ENCODE measurements around the gene PDE1C.
"Not testable (repeated sequence)": the region's sequence is repeated elsewhere in the genome, so short reads cannot be mapped to it uniquely, and the experiment has no call there.

Gene PDE1C

GRCh38 chr7:32070406-32071360, at the start of gene PDE1C:
TSS of gene PDE1C (minus strand) at chr7:32070407.
- DNase-seq, result no peak

- no peak for DNase-seq
Observed at GRCh38 chr7:32119790-32120196, 49.6 kb upstream of the PDE1C start.

- no peak for DNase-seq
Observed at GRCh38 chr7:32117837-32118236, 47.6 kb upstream of the PDE1C start.

DNA sequence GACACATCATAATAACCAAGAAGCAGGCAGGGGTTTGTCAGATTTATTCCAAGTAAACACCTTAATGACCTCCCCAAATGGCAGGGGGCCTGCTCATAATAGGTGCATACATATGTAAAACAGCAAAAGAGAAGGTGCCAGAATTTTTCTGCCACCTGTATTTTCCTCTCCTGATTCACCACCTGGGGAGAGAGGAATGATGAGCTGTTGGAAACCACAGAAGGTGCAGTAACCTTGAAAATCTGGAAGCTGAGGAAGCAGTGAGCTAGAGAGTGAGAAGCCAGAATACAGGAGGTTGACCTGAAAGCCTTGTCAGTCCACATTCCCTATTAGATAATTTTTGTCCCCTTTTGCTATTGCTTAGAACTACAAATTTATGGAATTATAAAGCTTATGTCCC, 46.2 kb upstream of the PDE1C start:
- no peak for DNase-seq

DNA sequence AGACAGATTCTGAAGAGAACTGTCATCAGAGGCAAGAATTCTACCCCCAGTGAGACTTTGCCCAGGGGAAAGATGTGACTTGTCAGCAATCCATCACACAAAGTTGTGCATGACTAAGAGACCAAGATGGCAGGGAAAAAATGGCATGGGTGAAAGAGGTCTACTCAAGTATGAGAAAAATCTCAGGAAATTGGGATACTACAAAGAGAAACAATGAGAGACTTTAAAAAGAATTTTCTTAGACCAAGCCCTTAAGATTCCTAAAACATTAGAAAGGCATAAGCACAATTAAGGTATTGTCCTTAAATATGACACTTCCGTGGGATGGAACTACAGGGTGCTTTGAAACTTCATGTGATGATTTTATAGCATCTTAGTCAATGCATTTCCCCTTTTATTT, 45.6 kb upstream of the PDE1C start:
- no peak for DNase-seq

GRCh38 chr7:32108651-32109050, 38.4 kb upstream of the PDE1C start:
- DNase-seq, result no peak

DNA sequence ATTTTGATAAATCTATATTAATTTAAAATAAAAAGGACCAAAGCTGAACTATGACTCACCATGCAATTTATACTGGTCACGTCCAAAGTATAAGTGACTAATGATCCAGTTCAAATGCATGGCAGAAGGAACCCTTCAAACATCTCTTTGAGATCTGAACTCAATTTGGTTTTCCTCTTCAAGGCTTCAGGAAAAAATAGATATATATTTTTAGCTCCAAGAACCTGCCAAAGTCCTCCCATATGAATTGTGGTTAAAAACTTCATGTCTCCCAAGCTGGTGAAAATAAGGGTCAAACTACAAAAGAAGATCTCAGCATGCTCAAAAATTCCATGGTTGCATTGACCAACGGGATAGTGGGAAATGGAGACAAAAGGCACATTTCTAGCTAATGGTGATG, 34.6 kb upstream of the PDE1C start:
- DNase-seq, result no peak

DNA sequence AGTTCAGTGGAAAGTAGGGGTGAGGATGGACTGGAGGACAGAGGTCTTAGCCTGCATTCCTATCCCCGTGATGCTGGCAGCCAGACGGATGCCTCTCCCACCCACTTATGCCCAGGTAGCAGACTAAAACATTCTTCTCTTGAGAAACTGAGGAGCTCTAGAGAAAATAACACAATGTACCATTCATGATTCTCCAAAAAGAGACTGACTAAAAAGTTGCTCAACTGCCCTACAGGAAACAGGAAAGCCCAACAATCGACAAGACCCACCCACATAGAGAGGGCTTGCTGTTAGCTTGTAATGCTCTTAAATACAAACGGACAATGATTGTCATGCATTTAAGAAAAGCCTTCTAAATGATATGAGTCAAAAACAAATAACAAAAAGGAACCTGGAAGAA, 33.2 kb upstream of the PDE1C start:
- DNase-seq, result no peak

- no peak for DNase-seq
Observed at GRCh38 chr7:32102432-32102873, 32.2 kb upstream of the PDE1C start.

DNA sequence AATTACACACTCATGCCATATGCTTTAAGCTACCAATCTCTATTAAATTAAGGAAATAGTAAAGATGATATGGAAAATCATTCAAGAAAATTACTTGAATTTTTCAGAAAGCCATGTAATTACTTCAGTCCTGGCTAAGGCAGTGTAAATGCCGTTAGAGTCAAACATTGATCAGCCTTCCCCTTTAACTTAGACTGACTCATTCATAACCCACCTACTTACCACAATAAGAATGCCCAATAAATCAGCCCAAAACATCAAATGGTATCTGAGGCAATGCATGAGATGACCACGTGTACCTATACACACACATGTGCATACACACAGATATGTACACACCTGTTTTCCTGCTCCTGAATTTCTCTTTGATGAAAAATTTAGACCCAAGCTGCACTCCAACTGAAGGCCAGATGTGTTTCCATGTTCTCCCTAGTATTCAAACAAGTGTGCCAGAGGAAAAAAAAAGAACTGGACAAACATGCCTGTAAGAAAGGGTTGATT, 30.2 kb upstream of the PDE1C start:
- no peak for DNase-seq

GRCh38 chr7:32094516-32094915, 24.3 kb upstream of the PDE1C start:
- no peak for DNase-seq

DNA sequence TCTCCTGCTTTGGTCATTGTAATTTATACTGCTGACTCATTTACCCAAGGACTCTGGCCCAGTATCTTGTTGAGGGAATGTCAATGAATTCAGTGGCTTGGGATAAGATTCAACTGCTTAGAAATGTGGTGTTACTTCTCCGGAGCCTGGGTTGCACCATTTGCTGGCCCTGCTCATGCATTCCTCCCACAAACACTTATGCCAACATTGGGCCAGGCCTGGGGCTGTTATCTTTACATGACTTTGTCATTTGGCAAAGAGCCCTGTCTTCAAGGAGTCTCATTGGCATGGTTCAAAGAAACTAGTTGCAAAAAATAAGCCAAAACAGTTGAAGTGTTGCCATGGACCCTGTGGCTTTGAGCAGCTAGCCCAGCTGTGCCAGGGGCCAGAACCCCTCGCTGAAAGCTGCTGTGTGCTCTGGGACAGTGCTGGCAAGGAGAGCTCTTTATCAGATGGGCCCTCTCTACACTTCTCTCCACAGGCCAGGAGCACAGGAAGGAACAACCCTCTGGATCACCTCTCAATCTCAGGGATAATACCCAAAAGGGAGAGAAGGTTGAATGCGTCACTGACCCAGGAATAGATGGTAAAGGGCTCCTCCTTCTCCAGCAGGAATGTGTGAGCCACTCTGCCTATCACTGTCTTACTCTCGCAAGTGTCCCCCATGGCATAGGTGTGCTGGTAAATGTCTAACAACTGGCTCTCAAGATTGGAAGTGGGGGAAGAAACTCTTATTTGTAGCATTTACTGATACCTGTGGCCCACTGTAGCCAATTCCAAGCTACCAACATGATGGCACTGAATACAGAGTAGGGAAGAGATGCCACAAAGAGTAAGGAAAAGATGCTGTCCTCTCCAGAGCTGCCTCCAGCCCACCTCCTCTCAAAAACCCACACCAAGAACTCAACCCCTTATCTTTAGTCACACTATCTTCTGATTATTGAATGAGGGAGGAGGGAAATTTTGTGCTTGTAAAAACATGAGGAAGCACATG, 23.5 kb upstream of the PDE1C start:
- no peak for DNase-seq

- no peak for DNase-seq
Observed at GRCh38 chr7:32092346-32092745, 22.1 kb upstream of the PDE1C start.

DNA sequence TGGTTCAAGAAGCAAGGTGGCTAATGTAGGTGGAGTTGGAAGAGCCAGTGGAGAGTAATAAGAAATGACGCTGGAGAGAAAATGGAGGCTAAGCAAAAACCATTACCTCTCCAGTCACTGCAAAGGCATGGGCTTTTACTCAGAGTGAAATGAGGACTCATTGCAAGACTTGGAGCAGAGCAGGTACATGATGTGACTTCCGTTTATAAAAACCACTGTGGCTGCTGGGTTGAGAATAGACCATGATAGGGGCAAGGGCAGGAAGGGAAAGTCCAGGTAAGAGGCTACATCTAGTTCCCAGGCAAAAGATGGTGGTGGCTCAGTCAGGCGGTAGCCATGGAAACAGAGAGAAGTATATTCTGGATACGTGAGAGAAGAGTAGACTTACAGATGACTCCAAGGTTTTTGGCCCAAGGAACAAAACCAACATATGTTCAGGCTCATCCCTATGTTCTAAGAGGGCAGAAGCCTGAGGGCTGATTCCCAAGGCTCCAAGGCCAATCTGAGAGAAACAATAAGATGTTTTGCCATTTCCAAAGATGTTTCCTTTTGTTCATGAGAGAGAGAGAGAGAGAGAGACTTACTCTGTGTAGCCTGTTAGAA, 21.5 kb upstream of the PDE1C start:
- no peak for DNase-seq

- DNase-seq, result no peak
Observed at GRCh38 chr7:32089678-32090077, 19.5 kb upstream of the PDE1C start.

- no peak for DNase-seq
Observed at GRCh38 chr7:32089256-32089655, 19.0 kb upstream of the PDE1C start.

DNA sequence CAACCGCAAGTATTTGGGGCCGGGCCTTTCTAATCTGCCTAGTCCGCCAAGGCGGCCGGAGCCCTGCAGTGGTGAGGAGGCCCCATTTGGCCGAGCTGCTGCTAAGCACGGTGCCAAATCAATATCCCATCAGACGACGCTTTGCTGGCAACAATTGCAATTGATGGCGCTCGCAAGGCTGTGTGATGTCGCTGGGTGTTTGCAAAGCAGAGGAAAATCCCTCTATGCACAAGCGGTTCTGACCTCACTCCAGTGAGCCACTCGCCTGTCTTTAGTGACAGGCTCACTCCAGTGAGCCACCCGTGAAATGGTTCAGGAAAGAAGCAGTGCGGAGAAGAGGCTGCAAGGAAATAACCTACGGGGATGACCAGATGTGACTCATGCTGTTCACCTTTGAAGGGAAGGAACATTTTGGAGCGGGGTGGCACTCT, 18.3 kb upstream of the PDE1C start:
- DNase-seq, result no peak

DNA sequence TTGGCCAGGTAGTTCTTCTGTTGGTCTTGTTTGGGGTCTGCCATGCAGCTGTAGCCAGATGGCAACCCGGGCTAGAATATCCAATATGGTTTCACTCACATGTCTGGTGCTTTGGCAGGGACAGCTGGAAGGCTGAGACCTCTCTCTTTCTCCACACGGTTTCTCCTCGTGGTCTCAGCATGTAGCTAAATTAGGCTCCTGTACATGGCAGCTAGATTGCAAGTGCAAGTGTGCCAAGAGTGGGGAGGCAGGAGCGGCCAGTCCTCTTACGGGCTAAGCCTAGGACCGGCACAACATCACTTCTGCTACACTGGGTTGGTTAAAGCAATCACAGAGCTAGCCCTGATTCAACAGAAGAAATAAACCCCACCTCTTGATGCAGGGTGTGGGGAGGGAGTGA, 9.3 kb upstream of the PDE1C start:
- DNase-seq, result no peak

- no peak for DNase-seq
Observed at GRCh38 chr7:32078824-32079223, 8.6 kb upstream of the PDE1C start.

DNA sequence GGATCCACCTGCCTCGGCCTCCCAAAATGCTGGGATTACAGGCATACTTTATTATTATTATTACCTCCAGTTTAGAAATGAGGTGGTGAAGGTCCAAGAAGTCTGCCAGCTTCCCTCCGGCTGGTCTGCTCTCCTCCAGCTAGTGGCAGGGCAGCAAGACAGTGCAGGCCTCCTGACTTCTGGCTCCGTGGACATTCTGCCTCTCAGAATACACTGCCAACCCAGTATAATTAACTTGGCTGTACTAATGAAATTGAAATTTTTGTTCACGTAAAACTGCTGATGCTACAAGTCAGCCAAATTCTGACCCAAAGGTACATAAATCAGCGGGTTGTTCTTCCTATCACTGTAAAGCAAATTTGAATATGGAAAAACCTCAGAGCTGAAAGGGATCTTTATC, 7.6 kb upstream of the PDE1C start:
- DNase-seq, result no peak

DNA sequence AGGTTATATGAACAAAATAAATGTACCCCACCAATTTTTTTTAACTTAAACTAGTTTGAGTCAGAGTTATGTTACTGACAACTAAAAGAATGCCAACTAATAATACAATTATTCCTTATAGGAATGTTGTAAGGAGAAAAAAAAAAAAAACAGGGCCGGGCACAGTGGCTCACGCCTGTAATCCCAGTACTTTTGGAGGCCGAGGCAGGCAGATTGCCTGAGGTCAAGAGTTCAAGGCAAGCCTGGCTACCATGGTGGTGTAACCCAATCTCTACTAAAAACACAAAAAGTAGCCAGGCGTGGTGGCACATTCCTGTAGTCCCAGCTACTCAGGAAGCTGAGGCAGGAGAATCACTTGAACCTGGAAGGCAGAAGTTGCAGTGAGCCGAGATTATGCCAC, 6.6 kb upstream of the PDE1C start:
- not testable (repeated sequence) for DNase-seq

GRCh38 chr7:32075612-32076011, 5.4 kb upstream of the PDE1C start:
- no peak for DNase-seq

All from CD4-positive, alpha-beta T cell treated with Interleukin-17A for 4 hours (primary cell).